HepG2 (cell line): ENCODE measurements around the gene ATG7. TPM values are rescaled to one million over a fixed set of nuclear protein-coding genes. Genes with fewer than 3 reads are reported as not detected.

Experiments used
- AGO2 ChIP-seq: fragments of 200-400 bp; formaldehyde crosslinking; optimal IDR thresholded peaks from 2 replicates; pipeline ENCODE3; 2017; ENCODE audit warnings: mild to moderate bottlenecking, low read depth, low read length, moderate library complexity
- FOXO4 ChIP-seq: sonication (generic); formaldehyde crosslinking; conservative IDR thresholded peaks from 2 replicates; pipeline ENCODE4 v1.8.1; 2023; ENCODE audit warnings: missing genetic modification reagents
- FOXP4 ChIP-seq: sonication (generic); formaldehyde crosslinking; IDR thresholded peaks from 2 replicates; pipeline ENCODE4 v1.4.0; 2020; ENCODE audit warnings: missing genetic modification reagents
- GMEB2 ChIP-seq: IDR thresholded peaks from 2 replicates; pipeline ENCODE4 v1.6.1; 2016; ENCODE audit warnings: missing biosample characterization, missing genetic modification reagents, low read depth
- RAD21 ChIP-seq: fragments of 450-650 bp; formaldehyde crosslinking; IDR thresholded peaks from 2 replicates; pipeline ENCODE4 v1.5.0; 2020; ENCODE audit warnings: mild to moderate bottlenecking
- SNAPC2 ChIP-seq: sonication (generic); formaldehyde crosslinking; IDR thresholded peaks from 2 replicates; pipeline ENCODE4 v1.8.1; 2022; ENCODE audit warnings: mild to moderate bottlenecking, missing genetic modification reagents
- TFAP4 ChIP-seq: sonication (generic); IDR thresholded peaks from 2 replicates; pipeline ENCODE4 v1.6.1; 2016; ENCODE audit warnings: low read depth, borderline replicate concordance
- ZFYVE20 ChIP-seq: sonication (generic); formaldehyde crosslinking; IDR thresholded peaks from 2 replicates; pipeline ENCODE4 v1.8.0; 2023; ENCODE audit warnings: low read depth, mild to moderate bottlenecking, moderate library complexity, missing genetic modification reagents, borderline replicate concordance
- ZHX1 ChIP-seq: sonication (generic); formaldehyde crosslinking; IDR thresholded peaks from 2 replicates; pipeline ENCODE4 v1.8.1; 2022; ENCODE audit warnings: low read depth, mild to moderate bottlenecking, missing genetic modification reagents
- ZSCAN29 ChIP-seq: sonication (generic); formaldehyde crosslinking; conservative IDR thresholded peaks from 2 replicates; pipeline ENCODE4 v1.4.0; 2020; ENCODE audit warnings: mild to moderate bottlenecking, missing genetic modification reagents
- polyA plus RNA-seq, 8 experiments: library from polyadenylated mRNA; depleted of rRNA in 3 of 8; stranded (reverse) in 7 of 8; unstranded in 1 of 8; fragments of >200 nt; fragmentation: Illumina TruSeq in 4 of 8; extraction: Trizol in 4 of 8; gene quantifications; 2 replicates each; pipeline versions ENCODE4 v1.2.1 to v1.2.3, GENCODE V29; 2011 to 2016; ENCODE audit warnings: low read depth in 4 of 8, missing spikeins in 1 of 8, mixed read lengths in 1 of 8; ENCODE audit not compliant: insufficient read depth in 1 of 8
- total RNA-seq, 5 experiments: library from RNA; depleted of rRNA; stranded (reverse); fragments of >200 nt; fragmentation: Illumina TruSeq; extraction: Trizol; gene quantifications; 2 replicates each; pipeline ENCODE4 v1.2.3, GENCODE V29; 2016; ENCODE audit warnings: low read depth in 1 of 5
- TF ChIP-seq, protein P1 (sequence below): sonication (generic); formaldehyde crosslinking; conservative IDR thresholded peaks from 2 replicates; pipeline ENCODE4 v1.4.0; 2020; ENCODE audit warnings: missing genetic modification reagents

The ATG7 gene
- total and polyA plus RNA-seq, 2 of the 13 experiments (the other 11 are each of a cell fraction or from before 2014, with no cell fraction given): 7.8 to 22.1 TPM

GRCh38 chr3:11566916-11567315 is 294.7 kb downstream of the ATG7 start (continued):
- TF ChIP-seq GMEB2: no peak
- TF ChIP-seq FOXP4 (CRISPR knock-in tag): no peak
- TF ChIP-seq ZFYVE20 (CRISPR knock-in tag): no peak
- TF ChIP-seq SNAPC2 (CRISPR knock-in tag): no peak
- TF ChIP-seq TFAP4: no peak
- TF ChIP-seq ZSCAN29 (CRISPR knock-in tag): no peak
- TF ChIP-seq, protein P1, sequence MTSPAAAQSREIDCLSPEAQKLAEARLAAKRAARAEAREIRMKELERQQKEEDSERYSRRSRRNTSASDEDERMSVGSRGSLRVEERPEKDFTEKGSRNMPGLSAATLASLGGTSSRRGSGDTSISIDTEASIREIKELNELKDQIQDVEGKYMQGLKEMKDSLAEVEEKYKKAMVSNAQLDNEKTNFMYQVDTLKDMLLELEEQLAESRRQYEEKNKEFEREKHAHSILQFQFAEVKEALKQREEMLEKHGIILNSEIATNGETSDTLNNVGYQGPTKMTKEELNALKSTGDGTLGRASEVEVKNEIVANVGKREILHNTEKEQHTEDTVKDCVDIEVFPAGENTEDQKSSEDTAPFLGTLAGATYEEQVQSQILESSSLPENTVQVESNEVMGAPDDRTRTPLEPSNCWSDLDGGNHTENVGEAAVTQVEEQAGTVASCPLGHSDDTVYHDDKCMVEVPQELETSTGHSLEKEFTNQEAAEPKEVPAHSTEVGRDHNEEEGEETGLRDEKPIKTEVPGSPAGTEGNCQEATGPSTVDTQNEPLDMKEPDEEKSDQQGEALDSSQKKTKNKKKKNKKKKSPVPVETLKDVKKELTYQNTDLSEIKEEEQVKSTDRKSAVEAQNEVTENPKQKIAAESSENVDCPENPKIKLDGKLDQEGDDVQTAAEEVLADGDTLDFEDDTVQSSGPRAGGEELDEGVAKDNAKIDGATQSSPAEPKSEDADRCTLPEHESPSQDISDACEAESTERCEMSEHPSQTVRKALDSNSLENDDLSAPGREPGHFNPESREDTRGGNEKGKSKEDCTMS: no peak
- no peak for TF ChIP-seq RAD21 (CRISPR knock-in tag)
- TF ChIP-seq ZHX1 (CRISPR knock-in tag): no peak
- no peak for TF ChIP-seq FOXO4
- TF ChIP-seq AGO2: peak; percentile 45
